GM19467 (cell line): ENCODE results near the gene SFRP2.

ENCODE experiments used
- ATAC-seq: cut with Tn5 transposase; IDR thresholded peaks from one replicate; pipeline ENCODE4 v1.9.1; 2021; ENCODE audit warnings: mild to moderate bottlenecking, moderate library complexity; ENCODE audit not compliant: unreplicated experiment

Gene SFRP2

DNA sequence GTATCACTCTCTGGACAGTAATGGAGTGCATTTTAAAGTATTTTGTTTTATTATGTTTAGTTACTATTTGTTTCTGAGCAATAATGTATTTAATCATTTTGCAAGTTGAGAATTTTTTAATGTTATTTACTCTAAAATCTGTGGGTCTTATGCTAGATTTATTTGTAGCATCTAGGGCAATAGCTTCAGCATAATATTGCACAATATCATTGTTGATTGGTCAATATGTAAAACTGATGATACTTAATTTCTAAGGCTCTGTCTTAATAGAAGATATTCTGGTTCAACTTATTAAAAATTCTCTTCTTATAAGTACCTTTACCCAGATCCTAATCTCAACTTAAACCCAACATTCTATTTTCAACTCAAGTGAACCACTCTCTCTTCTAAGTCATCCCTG, 11.5 kb downstream of the SFRP2 start:
- no peak for ATAC-seq

- ATAC-seq: no peak
Observed at GRCh38 chr4:153776601-153777000, 12.3 kb downstream of the SFRP2 start.

DNA sequence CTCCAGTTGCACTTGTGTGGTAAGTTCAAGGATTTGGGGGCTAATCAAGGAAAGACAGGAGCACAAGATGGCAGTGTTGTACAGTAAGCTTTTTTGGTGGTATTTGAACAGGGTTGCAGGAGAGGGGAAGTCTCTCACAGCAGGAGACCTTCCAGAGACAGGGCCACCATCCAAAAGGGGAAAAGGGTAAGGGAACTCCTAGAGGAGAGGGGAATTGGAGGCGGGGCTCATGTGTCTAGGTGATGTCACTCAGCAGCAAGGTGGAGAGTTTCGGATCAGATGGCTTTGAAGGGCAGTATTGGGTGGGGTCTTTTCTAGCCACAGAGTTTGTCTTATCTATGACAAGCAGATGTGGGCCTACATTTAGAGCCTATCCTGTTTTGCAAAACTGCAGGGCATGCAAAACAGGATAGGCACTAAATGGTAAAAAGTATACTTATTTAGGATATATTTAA, 15.6 kb downstream of the SFRP2 start:
- ATAC-seq: no peak

GRCh38 chr4:153771046-153771445, 17.8 kb downstream of the SFRP2 start:
- no peak for ATAC-seq

- ATAC-seq: no peak
Observed at GRCh38 chr4:153766758-153767157, 22.1 kb downstream of the SFRP2 start.

- ATAC-seq: no peak
Observed at GRCh38 chr4:153765894-153766293, 23.0 kb downstream of the SFRP2 start.

- no peak for ATAC-seq
Observed at GRCh38 chr4:153764601-153765368, 24.1 kb downstream of the SFRP2 start.

- no peak for ATAC-seq
Observed at GRCh38 chr4:153763404-153763803, 25.5 kb downstream of the SFRP2 start.

DNA sequence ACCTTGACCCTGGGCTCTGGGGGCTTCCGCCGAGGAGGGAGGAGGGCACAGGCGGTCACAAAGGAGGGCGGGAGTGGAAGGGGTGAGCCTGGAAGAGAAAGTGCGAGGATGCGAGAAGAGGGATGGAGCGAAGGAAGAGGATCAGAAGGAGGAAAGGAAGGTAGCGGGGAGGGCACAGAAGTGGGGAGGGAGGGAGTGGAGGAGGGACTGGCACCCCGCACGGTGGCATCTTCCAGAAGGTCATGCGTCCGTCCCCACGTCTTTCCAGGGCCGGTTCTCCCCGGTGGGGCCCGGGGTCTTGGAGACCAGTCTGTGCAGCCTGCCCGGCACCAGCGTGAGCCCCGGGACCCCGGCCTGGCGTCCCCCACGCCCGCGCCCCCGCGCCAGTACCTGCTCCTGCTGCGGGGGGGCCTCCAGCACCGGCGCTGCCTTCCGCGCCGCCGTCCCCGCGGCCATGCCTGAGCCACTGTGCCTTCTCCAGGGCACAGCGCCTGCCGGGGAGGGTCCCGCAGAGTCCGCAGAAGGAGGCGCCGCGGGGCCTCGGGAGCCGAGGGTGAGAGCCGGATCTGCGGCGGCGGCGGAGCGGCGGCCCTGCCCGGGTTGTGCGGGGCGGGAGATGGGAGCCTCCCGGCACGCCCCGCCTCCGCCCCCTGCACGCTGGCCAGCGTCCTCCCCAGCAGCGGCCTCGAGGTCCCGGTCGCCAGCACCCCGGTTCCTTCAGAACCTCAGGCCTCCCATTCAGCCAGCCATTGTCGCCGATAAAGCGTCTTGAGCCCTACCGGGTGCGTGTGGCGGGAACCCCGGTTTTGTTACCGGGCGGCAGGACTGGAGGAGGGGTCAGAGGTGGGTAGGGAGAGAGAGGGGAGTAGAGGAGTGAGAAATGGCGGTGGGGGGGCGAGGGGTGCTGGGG, 29.2 kb downstream of the SFRP2 start, which contains the start of gene RNF175:
Gene RNF175, minus strand, starts transcription at position 618 of the 910 bp plus-strand sequence. Its CDS starts 162 bp downstream, at position 456.
- ATAC-seq: no peak

- ATAC-seq: no peak
Observed at GRCh38 chr4:153758688-153759406, 30.0 kb downstream of the SFRP2 start.

DNA sequence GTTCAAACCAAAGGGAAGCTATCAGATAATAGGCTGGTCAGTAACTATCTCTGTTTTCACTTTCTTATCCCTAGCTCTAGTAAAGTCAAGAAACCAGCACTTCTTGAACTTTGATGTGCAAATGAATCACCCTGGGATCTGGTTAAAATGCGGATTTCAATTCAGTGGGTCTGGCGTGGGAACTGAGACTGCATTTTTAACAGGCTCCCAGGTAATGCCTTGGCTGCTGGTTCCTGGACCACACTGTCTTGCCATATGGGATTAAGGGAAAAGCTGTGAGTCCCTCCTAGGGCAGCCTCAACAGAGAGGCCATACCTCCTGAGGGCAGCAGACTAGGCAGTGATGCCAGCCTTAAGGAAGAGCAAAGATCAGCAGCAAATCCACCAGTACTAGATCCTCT, 30.7 kb downstream of the SFRP2 start:
- no peak for ATAC-seq

DNA sequence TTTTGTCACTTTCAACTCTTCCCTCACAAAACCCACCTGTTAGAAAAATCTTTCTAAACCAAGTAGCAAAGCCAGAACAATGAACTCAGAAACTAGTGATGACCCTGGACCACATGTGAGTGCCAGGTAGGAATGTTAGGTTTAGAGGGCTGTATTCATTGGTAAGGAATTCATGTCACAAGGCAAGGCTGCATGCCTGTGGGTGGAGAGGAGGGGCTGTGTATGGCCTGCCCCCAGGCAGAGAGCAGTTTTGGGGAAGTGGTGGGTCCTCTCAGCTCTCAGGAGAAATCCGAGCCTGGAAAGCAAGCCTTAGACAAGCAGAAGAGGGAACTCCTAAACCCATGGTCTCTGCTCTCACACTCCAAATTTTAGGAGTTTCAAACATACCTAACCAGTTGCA, 31.5 kb downstream of the SFRP2 start:
- no peak for ATAC-seq

DNA sequence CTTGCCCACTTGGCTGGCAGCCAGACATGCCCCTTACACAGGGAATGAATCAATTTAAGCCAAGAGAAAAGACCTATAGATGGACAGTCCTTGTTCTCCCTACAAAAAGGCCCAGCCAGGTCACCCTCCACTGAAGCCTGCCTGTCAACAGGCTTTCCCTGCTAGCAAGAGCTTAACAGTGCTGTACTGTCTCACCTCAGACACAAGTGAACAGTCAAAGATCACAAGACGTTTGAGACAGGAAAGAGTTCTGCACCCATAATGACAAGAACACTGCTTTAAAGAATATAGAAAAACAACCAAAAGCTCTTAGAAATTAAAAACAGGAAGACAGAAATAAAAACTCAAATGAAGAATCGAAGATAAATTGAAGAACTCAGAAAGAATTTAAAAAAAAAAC, 33.7 kb downstream of the SFRP2 start:
- ATAC-seq: no peak

- peak; percentile 83 for ATAC-seq
Observed at GRCh38 chr4:153750197-153750817, 38.6 kb downstream of the SFRP2 start.

- ATAC-seq: no peak
Observed at GRCh38 chr4:153748378-153748777, 40.5 kb downstream of the SFRP2 start.

GRCh38 chr4:153747406-153747955, 41.4 kb downstream of the SFRP2 start:
- ATAC-seq: no peak

- ATAC-seq: no peak
Observed at GRCh38 chr4:153745651-153746050, 43.2 kb downstream of the SFRP2 start.

- ATAC-seq: no peak
Observed at GRCh38 chr4:153741541-153741940, 47.3 kb downstream of the SFRP2 start.

- ATAC-seq: no peak
Observed at GRCh38 chr4:153735906-153736461, 52.9 kb downstream of the SFRP2 start.
